HG02840 (cell line): ENCODE results near the gene ERBB4.
A peak's percentile ranks its signal among the peaks of the same experiment; 100 is the strongest.

Experiments used
- ATAC-seq: cut with Tn5 transposase; IDR thresholded peaks from one replicate; pipeline ENCODE4 v1.9.1; 2021; ENCODE audit warnings: mild to moderate bottlenecking, moderate library complexity, moderate number of reproducible peaks; ENCODE audit not compliant: unreplicated experiment, low FRiP score

ERBB4 gene

GRCh38 chr2:211879323-211879722 lies 659.3 kb downstream of the ERBB4 start:
- ATAC-seq: no peak

GRCh38 chr2:211877061-211877460 lies 661.5 kb downstream of the ERBB4 start:
- no peak for ATAC-seq

- no peak for ATAC-seq
Observed at GRCh38 chr2:211875488-211875887, 663.1 kb downstream of the ERBB4 start.

- no peak for ATAC-seq
Observed at GRCh38 chr2:211868996-211869533, 669.5 kb downstream of the ERBB4 start.

GRCh38 chr2:211867845-211868451 lies 670.7 kb downstream of the ERBB4 start:
- peak; percentile 83 for ATAC-seq

GRCh38 chr2:211864328-211864727 lies 674.3 kb downstream of the ERBB4 start:
- ATAC-seq: no peak

GRCh38 chr2:211860224-211860623 lies 678.4 kb downstream of the ERBB4 start:
- no peak for ATAC-seq

GRCh38 chr2:211854832-211855231 lies 683.8 kb downstream of the ERBB4 start:
- no peak for ATAC-seq

- ATAC-seq: no peak
Observed at GRCh38 chr2:211846714-211847113, 691.9 kb downstream of the ERBB4 start.

- no peak for ATAC-seq
Observed at GRCh38 chr2:211846036-211846400, 692.6 kb downstream of the ERBB4 start.

GRCh38 chr2:211845338-211846035 lies 693.1 kb downstream of the ERBB4 start:
- ATAC-seq: no peak

GRCh38 chr2:211837706-211838105 lies 700.9 kb downstream of the ERBB4 start:
- ATAC-seq: no peak

- no peak for ATAC-seq
Observed at GRCh38 chr2:211837206-211837605, 701.4 kb downstream of the ERBB4 start.

GRCh38 chr2:211836409-211836808 lies 702.2 kb downstream of the ERBB4 start:
- no peak for ATAC-seq

- no peak for ATAC-seq
Observed at GRCh38 chr2:211835695-211836094, 702.9 kb downstream of the ERBB4 start.

- ATAC-seq: no peak
Observed at GRCh38 chr2:211833582-211834279, 704.9 kb downstream of the ERBB4 start.

- ATAC-seq: no peak
Observed at GRCh38 chr2:211829725-211830124, 708.9 kb downstream of the ERBB4 start.

GRCh38 chr2:211823886-211824479 lies 714.6 kb downstream of the ERBB4 start:
- ATAC-seq: no peak

- ATAC-seq: no peak
Observed at GRCh38 chr2:211822686-211823335, 715.8 kb downstream of the ERBB4 start.

GRCh38 chr2:211816754-211817153 lies 721.8 kb downstream of the ERBB4 start:
- ATAC-seq: no peak

GRCh38 chr2:211812587-211812986 lies 726.0 kb downstream of the ERBB4 start:
- no peak for ATAC-seq
